EH (cell line): ENCODE measurements around the gene ANKRD17.

ENCODE experiments used
- DNase-seq: peaks from one replicate; pipeline ENCODE4 v3.0.0-alpha.2; 2015; ENCODE audit warnings: low read depth

Gene ANKRD17

GRCh38 chr4:73104695-73105094 is 153.9 kb downstream of the ANKRD17 start:
- no peak for DNase-seq

DNA sequence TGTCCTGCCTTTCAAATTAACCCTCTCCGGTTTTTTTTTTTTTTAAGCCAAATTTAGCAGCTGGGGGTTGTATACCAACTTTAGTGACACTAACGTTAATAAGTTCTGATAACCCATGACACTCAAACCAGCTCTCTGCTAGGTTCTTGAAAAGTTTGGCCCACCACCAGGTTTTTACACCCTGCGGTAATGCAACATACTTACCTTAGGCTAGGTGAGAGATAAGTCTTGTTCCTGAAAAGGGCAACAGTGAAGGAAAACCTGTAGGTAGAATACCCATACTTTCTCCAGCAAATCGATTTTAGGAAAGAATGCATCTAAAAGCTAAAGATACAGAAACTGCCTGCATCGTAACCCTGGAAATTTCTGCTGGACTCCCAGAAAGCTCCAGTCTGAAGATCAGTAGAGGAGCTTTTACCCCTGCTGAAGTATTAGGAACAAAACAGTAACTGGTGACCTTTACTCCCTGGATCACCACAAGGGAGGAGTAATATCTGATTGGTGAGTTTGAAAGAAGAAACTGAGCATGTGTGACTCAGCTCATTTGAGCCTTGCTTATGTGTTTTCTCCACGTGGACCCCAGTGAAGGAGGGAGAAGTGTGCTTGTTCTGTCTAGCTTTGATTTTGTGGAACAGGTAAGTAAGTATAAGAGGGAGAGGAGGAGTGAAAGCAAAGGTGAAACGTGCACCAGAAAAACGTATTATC is 154.6 kb downstream of the ANKRD17 start:
- DNase-seq = peak; percentile 13

- no peak for DNase-seq
These were observed 159.5 kb downstream of the ANKRD17 start for GRCh38 chr4:73099143-73099542.

DNA sequence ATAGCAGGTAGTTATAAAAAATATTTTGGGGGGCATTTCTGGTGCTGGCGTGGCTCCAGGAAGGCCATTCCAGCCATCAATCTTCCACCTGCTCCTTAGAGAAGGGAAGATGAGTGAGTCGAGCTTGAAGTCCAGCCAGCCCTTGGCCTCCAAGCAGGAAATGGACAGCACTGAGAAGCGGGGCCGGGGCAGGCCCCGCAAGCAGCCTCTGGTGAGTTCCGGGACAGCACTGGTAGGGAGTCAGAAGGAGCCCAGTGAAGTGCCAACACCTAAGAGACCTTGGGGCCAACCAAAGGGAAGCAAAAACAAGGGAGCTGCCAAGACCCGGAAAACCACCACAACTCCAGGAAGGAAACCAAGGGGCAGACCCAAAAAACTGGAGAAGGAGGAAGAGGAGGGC is 159.9 kb downstream of the ANKRD17 start:
- DNase-seq = no peak

DNA sequence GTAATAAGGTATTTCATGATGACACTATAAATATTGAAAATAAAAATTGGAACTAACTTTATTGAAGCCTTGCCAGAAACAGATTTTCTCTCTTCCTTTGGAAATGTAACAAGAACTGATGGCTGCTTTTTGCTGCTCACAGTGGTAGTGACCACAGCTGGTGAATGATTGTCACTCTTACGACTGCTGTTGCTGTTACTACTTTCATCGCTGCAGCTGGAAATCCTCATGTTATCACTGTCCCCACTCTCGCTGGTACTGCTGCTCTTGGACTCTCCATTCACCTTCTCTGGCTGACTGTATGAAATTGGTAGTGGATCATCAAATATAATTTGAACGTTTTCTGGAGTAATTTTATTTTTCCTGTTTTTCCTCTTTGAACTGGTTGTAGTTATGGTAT is 160.6 kb downstream of the ANKRD17 start:
- no peak for DNase-seq

DNA sequence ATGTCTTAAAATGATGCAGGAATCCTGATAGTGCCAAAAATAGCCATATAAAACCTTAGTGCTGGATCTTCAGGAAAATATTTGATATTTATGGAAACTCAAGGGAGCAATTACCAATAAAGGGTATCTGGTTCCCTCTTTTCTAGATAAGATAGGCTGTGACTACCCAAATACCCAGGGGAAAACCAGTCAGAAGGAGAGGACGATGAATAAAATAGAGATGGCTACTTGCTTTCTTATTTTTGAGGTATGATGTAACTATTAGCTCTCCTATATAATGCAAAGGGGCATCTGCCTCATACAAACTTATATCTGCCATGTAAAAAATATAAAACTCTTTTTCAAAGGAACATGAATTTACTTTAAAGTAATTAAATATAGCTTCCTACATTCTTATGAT is 165.7 kb downstream of the ANKRD17 start:
- DNase-seq = no peak

- DNase-seq = no peak
These were observed 167.9 kb downstream of the ANKRD17 start for GRCh38 chr4:73090738-73091137.

GRCh38 chr4:73087871-73088270 is 170.7 kb downstream of the ANKRD17 start:
- DNase-seq = no peak

DNA sequence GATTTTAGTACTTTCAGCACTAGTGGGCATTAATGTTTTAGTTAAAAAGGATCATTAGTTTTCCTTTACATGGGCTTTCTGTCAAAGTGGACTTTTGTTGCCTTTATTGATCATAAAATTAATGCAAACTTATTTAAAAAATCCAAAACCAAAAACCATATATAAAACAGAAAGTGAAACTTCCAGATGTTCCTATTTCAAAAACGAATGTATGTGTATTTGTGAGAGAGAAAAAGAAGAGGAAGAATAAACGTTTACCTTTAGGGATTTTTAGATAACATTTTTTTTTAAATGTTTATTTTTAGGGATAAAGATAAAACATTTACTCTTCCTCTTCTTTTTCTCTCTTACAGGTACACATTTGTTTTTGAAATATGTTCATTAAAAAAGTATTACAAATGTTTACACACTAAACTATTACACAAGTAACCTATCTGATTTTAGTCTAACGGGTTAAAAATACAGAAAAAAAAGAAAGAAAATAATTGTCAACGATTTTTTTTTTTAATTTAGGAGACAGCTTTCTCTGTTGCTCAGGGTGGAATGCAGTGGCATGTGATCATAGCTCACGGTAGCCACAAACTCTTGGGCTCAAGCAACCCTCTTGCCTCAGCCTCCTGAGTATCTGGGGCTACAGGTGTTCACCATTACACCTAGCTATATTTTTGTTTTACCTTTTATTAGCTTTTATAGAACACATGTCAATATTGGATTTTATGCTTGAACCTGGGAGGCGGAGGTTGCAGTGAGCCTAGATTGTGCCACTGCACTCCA is 172.3 kb downstream of the ANKRD17 start:
- DNase-seq = no peak

GRCh38 chr4:73080789-73081188 is 177.8 kb downstream of the ANKRD17 start:
- DNase-seq = no peak

- DNase-seq = no peak
These were observed 182.8 kb downstream of the ANKRD17 start for GRCh38 chr4:73075832-73076231.

- DNase-seq = no peak
These were observed 188.6 kb downstream of the ANKRD17 start for GRCh38 chr4:73070074-73070390.

DNA sequence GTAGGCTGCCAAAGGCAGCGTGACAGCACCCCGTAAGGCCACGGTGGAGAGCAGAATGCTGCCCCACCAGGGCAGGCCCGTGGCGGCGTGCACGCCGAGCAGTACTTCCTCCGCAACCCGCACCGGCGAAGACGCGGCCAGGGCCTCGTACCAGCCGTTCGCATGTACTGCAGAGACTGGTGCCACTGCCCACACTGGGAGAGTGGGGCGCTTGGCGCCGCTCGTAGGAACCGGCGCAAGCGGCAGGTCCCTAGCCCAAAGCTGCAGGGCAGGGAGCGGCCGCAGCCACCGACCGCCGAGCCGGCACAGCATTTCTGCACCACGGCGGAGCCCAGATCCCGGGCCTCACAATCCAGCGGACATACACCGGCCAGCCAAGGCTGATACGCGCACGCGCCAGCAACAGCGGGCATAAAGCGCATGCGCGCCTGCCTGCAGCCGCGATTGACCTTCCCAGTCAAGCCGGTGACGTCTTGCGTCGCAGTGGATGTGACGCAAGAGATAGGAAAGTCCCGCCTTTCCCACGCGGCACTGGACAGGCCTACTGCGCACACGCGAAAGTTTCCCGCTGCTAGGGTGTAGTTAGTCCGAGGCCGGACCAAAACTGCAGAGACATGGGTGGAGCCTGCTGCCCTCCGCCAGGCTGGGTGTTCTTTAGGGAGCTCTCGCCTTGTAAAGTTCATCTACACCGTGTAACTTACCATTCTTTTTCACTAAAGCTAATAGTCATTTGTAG is 189.1 kb downstream of the ANKRD17 start, which contains the start of gene COX18:
COX18 (minus strand) TSS at position 379 of the 736 bp plus-strand sequence; CDS start at position 312, 67 bp downstream.
- DNase-seq = peak; percentile 99

- peak; percentile 44 for DNase-seq
These were observed 189.9 kb downstream of the ANKRD17 start for GRCh38 chr4:73068491-73069337.

- DNase-seq = peak; percentile 7
These were observed 190.6 kb downstream of the ANKRD17 start for GRCh38 chr4:73067971-73068394.

- DNase-seq = no peak
These were observed 191.7 kb downstream of the ANKRD17 start for GRCh38 chr4:73066928-73067327.

DNA sequence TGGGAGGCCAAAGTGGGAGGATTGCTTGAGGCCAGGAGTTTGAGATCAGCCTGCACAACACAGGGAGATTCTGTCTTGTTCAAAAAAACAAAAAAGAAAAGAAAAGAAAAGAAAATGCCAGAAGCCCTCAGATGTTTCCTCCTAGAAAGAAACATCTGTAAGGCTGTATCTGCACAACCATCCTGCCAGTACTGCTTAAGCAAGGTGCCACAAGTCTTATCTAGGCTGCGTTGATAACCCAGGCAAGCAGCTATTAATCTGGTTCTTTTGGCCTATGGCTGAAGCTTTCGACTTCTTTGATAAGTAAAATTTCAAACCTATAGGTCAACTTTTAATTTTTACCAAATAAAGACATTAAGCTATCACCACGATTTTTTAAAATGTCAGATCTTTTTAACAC is 192.2 kb downstream of the ANKRD17 start:
- no peak for DNase-seq

- no peak for DNase-seq
These were observed 194.1 kb downstream of the ANKRD17 start for GRCh38 chr4:73064536-73064935.

DNA sequence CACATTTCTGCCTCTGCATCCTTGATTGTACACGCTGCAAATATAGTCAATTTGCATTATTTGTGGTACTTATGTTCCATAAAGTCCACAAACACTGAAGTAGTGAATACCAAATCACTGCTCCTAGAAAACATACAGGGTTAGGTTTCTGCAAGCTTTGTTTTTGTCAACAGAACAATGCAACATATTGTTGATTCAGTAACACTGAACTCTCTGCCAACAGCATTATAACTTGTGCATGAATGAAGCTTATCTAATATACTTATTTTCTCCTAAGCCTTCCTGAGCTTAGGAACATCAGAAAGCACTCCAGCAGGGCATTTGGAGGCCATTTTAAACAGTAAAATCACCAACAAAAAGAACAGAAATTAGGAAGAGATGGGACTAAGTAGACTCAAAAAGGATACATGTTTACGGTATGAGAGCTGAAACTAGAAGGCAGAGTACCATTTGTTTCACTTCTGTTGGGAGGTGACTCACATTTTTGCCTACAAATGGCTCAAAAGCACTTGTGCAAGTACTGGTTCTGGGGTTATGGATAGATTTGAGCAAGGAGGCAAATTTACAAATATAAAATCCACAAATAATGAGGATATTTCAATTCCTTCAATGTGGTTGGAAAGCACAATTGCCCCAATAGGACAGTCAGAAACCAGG is 203.2 kb downstream of the ANKRD17 start:
- DNase-seq = no peak

DNA sequence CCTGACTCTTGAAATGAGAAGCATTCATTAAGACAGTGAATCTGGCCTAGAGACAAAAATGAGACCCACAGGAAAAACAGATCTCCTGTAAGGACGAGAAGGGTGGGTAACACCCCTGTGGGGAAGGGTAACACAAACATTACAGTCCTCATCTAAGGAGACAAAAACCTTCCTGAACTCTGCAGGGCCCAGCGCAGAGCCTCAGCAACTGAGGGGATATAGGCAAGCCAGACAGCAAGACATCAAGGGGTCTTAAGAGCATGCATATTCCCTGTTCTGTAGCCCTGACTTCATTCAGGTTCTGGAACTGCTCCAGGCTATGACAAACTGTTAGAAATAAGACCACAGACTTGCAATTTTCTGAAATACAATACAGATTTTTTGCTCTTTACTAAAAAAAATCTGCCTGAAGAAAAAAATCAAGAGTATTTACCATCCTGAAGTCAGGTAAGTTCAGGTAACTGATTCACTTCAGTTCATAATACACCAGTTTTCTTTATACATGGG is 204.6 kb downstream of the ANKRD17 start:
- peak; percentile 13 for DNase-seq

GRCh38 chr4:73053076-73053475 is 205.5 kb downstream of the ANKRD17 start:
- DNase-seq = peak; percentile 66
